NCI-H510A (cell line): ENCODE data around the gene SLC2A4RG.

ENCODE experiments used
- DNase-seq: peaks from one replicate; lab custom pipeline; 2025; lab: John Stamatoyannopoulos, UW

SLC2A4RG gene, protein sequence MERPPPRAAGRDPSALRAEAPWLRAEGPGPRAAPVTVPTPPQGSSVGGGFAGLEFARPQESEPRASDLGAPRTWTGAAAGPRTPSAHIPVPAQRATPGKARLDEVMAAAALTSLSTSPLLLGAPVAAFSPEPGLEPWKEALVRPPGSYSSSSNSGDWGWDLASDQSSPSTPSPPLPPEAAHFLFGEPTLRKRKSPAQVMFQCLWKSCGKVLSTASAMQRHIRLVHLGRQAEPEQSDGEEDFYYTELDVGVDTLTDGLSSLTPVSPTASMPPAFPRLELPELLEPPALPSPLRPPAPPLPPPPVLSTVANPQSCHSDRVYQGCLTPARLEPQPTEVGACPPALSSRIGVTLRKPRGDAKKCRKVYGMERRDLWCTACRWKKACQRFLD

DNA sequence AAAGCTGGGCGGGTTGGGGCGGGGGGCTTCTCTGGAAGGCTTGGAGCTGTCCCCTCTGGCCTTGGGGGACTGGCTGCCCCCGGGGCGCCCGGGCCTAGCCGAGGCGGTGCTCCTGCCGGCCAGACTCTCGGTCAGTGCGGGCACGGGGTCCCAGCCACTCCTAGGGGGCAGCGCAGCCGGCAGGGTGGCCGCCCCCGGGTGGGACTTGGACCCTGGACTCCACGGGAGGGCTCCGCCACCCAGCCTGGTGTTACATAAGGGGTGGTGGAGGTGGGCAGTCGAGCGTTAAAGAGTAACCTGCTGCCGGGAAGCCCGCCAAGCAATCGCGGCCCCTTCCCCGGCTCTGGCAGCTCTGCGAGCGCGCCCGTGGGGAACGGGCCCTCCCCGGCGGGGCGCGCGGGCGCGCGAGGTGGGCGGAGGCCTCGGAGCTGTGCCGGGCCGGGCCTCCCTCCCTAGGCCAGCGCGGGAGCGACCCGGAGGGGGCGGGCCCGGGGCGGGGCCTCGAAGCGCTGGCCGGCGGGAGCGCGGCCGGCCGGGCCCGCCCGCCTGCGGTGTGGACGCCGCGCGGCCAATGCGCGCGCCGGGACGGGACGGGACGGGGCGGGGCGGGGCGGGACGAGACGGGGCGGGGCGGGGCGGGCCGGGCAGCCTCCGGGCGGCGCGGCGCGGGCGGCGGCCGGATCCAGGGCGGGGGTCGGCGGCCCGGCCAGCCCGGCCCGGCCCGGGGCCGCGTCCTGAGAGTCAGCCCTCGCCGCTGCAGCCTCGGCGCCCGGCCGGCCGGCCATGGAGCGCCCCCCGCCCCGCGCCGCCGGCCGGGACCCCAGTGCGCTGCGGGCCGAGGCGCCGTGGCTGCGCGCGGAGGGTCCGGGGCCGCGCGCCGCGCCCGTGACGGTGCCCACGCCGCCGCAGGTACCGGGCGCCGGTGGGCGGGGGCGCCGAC, at the start of gene SLC2A4RG:
SLC2A4RG (plus strand) TSS at position 647 of the 940 bp plus-strand sequence; CDS start at position 784, 137 bp downstream.
- peak; percentile 52 for DNase-seq

DNA sequence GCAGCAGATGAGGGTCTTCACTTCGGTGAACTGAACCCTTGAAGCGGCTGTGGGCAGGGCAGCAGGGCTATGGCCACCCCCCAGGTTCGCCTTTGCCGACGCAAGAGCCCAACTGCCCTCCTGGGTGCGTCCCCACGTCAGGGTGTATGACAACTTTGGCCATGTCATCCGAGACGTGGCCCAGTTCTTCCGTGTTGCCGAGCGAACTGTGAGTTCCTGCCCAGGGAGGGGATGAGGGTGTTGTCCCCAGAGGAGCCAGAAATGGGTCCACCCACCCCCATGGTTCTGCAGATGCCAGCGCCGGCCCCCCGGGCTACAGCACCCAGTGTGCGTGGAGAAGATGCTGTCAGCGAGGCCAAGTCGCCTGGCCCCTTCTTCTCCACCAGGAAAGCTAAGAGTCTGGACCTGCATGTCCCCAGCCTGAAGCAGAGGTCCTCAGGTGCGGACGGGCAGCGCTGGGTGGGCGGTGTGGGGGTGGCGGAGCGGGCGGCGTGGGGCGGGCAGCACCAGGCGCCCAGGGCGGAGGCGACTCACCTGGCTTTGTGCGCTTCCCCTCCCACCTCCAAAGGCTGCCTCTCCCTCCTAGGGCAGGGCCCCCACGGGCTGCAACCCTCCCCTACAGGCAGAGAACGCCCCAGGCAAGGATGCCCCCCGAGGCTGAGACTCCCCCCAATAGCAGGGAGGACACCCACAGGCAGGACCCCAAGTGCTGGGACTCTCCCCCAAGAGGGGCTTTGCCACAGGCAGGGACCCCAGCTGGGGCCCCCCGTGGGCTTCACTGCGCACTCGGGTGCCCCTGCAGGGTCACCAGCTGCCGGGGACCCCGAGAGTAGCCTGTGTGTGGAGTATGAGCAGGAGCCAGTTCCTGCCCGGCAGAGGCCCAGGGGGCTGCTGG, 49.3 kb upstream of the SLC2A4RG start:
- DNase-seq = no peak

DNA sequence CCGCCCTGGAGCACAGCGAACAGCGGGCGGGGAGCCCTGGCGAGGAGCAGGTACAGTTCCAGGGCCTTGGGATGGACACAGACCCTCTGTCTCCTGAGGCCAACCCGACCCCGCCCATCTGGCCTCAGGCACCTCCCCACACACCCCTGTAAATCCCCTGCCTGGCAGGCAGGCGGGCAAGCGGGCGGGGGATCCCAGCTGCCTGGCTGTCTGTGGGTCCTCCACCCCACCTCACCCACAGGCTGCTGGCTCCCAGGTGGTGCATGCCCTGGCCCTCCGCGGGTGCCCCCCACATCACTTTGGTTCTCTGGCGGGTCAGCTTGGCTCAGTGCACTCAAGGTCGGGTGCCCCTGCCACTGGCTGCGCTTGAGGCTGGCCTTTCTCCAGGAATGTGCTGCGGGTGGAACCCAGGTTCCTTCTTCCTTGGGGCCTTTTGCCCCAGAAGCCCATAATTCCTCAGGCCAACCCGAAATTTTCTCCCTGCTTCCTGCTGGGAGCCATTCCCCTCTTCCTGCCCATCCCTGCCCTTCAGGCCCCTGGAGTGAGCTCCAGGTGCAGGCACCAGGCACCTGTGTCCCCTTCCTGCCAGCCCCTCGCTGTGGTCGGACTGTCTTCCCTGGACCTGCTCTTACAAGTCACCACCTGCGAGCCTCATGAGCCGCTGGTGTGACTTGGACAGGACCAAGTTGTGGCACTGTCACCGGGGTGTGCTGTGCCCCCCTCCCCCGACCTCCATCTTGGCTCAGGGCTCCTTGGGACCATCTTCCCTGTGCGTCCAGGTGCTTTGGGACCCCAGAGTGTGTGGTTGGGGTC, 48.5 kb upstream of the SLC2A4RG start:
- DNase-seq = no peak

- DNase-seq = no peak
These were observed 47.7 kb upstream of the SLC2A4RG start for GRCh38 chr20:63691711-63692435.

DNA sequence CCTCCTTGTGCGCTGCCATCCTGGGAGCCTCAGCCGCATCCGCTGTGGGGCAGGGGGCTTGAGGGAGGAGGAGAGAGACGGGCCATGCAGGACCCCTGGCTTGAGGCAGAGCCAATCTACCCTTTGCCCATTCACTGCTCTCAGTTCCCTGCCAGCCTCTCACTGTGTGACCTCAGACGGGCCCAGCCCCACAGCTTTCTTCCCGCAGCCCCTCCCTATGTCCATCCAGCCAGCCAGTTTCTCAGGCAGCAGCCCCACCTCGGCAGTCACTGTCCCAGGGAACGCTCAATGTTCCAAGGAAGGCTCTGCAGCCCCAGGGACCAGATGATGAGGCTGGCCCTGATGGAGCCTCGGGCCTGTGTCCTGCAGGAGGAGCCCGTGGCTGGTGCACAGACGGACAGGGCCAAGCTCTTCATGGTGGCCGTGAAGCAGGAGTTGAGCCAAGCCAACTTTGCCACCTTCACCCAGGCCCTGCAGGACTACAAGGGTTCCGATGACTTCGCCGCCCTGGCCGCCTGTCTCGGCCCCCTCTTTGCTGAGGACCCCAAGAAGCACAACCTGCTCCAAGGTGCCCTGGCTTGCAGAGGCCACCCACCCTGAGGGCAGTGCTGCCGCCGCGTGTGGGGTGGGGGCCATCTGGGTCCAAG, 47.0 kb upstream of the SLC2A4RG start:
- no peak for DNase-seq

GRCh38 chr20:63693083-63693732, 46.4 kb upstream of the SLC2A4RG start:
- DNase-seq = no peak

GRCh38 chr20:63693733-63694583, 45.6 kb upstream of the SLC2A4RG start:
- DNase-seq = no peak

DNA sequence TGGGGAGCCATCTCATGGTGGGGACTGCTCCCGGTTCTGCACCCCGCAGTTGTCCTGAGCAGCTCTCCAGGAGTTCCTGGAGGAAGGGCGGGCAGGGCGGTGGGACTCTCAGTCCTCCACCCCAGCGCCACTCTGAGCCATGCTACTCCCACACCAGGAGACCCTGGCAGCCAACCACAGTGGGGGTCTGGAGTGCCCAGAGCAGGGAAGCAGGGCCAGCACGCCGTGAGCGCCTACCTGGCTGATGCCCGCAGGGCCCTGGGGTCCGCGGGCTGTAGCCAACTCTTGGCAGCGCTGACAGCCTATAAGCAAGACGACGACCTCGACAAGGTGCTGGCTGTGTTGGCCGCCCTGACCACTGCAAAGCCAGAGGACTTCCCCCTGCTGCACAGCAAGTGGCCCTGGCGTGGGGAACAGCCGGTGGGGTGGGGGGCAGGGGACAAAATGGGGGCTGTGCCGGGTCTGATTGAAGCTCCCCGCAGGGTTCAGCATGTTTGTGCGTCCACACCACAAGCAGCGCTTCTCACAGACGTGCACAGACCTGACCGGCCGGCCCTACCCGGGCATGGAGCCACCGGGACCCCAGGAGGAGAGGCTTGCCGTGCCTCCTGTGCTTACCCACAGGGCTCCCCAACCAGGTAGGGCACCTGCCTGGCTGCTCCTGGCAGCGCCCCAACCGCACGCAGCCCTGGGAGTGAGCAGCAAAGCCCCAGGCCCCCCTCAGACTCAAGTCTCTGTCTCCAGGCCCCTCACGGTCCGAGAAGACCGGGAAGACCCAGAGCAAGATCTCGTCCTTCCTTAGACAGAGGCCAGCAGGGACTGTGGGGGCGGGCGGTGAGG, 44.8 kb upstream of the SLC2A4RG start:
- no peak for DNase-seq

DNA sequence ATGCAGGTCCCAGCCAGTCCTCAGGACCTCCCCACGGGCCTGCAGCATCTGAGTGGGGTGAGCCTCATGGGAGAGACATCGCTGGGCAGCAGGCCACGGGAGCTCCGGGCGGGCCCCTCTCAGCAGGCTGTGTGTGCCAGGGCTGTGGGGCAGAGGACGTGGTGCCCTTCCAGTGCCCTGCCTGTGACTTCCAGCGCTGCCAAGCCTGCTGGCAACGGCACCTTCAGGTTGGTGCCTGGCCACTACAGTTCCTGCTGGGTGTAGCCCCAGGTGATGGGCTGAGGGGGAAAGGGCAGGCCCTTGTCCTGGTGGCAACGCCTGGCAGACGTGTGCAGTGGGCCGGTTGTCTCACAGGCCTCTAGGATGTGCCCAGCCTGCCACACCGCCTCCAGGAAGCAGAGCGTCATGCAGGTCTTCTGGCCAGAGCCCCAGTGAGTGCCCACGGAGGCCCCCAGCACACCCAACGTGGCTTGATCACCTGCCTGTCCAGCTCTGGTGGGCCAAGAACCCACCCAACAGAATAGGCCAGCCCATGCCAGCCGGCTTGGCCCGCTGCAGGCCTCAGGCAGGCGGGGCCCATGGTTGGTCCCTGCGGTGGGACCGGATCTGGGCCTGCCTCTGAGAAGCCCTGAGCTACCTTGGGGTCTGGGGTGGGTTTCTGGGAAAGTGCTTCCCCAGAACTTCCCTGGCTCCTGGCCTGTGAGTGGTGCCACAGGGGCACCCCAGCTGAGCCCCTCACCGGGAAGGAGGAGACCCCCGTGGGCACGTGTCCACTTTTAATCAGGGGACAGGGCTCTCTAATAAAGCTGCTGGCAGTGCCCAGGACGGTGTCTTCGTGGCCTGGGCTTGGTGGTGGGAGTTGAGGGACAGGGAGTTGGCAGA, 43.9 kb upstream of the SLC2A4RG start:
- no peak for DNase-seq

- DNase-seq = no peak
These were observed 43.3 kb upstream of the SLC2A4RG start for GRCh38 chr20:63696306-63696627.

- no peak for DNase-seq
These were observed 42.8 kb upstream of the SLC2A4RG start, which contains the start of gene TNFRSF6B for GRCh38 chr20:63696628-63697356. TSS of gene TNFRSF6B (plus strand) at chr20:63696652. CDS start at chr20:63696768, 116 bp downstream.

DNA sequence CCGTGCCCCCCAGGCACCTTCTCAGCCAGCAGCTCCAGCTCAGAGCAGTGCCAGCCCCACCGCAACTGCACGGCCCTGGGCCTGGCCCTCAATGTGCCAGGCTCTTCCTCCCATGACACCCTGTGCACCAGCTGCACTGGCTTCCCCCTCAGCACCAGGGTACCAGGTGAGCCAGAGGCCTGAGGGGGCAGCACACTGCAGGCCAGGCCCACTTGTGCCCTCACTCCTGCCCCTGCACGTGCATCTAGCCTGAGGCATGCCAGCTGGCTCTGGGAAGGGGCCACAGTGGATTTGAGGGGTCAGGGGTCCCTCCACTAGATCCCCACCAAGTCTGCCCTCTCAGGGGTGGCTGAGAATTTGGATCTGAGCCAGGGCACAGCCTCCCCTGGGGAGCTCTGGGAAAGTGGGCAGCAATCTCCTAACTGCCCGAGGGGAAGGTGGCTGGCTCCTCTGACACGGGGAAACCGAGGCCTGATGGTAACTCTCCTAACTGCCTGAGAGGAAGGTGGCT, 42.2 kb upstream of the SLC2A4RG start:
- no peak for DNase-seq

GRCh38 chr20:63697868-63698545, 41.6 kb upstream of the SLC2A4RG start:
- DNase-seq = no peak

- no peak for DNase-seq
These were observed 40.7 kb upstream of the SLC2A4RG start for GRCh38 chr20:63698739-63699465.
